Islet precursor cell (in vitro differentiated cells): ENCODE results near the gene APBB2.
"Not testable (repeated sequence)": the region's sequence is repeated elsewhere in the genome, so short reads cannot be mapped to it uniquely, and the experiment has no call there.

Experiments used
- DNase-seq: peaks from one replicate; pipeline ENCODE4 v3.0.0-alpha.2; 2018

APBB2 gene

DNA sequence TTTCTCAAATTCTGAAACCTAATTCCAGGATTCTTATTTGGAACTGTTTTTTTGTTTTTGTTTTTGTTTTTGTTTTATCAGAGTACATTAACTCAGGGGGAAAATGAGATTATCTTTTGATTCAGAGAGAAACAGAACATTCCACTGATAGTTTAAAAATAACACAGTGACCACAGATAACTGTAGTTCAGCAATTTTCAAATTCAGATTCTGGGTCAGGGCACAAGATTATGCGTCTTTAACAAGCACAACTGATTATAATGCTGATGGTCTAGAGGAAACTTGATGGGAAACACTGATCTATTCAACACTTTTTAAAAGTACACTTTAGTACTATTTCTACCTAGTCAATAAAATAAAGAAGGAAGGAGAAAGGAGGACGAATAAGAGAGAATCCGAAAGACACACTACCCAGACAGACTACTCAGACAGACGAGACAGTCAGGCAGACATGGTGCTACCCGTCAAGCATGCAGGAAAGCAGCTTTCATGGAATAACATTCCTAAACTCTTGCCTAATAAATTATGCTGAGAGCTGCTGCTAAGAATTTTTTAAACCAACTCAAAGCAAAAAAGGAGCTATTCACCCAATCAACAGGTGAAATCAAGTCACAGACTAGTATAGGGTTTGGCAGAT, 59.0 kb downstream of the APBB2 start:
- DNase-seq, result peak; percentile 75

DNA sequence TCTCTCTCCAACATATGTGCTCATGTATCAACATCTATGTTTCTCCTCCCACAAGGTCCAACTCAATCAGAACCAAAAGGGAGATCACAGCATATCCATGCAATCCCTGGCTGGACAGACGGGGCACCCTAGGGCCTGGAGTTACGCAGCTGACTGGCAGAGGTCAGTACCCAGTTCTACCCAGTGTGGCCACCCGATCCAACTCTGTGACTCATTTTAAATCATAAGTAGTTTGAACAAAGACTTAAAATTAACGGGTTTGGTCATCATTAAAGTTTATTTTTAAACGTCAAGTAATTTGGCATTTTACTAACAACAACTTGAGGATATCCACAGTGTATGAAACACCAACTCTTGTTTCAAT, 59.5 kb downstream of the APBB2 start:
- no peak for DNase-seq

DNA sequence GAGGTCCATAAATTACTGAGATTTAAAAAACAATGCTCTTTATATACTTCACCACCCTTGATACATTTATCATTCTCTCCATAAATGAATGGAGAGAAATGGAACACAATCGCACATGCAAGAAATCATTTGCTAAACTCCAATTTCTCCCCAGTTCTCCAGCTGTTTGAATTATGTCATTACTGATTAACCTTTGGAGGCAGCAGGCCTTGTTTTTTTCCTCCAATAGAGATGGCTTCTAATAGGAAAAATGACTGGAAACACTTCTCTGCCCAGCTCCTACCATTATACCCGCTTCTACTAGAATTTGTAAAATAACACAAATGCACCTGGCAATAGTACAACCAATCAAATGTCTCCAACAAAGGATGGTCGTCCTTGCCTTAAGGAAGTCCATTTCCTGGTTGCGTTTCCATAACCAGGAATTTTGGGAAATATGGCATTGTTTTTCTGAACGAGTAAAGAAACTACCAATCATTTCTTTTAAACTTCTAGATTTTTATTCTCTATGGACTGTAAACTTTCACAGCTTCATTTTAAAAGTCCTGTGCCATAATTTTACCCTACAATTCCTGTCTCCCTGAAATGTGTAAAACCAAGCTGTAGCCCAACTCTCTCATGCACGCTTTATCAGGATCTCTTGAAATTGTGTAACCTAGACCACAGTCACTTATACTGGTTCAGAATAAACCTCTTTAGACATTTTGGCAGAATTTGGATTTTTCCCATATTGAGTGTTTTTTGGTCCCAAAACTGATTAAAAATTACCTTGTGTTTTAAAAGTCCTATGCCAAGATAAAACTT, 60.1 kb downstream of the APBB2 start:
- DNase-seq, result no peak

DNA sequence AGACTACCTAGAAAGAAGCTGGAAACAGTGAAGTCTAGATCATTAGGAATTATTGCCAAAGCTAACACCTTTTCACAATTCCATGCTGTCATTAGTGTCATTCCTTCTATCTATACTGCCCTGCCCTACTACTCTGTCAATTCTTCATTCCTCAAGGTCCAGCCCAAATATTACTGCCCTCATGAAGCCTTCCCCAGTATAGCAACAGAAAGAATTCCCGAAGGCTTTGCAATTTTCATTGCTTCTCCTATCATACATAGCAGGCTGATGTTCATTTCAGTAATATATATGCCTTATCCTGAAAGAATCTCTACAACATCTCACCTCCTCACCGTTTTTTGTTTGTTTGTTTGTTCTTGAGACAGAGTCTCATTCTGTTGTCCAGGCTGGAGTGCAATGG, 63.9 kb downstream of the APBB2 start:
- no peak for DNase-seq

DNA sequence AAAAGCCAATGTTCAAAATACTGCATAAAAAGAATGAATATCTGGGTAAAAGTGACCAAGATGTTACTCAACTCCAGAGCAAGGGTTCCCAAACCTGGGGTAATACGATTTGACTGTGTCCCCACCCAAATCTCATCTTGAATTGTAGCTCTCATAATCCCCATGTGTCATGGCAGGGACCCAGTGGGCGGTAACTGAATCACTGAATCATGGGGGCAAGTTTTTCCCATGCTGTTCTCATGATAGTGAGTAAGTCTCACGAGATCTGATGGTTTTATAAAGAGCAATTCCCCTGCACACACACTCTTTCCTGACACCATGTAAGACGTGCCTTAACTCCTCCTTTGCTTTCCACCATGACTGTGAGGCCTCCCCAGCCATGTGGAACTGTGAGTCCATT, 64.8 kb downstream of the APBB2 start:
- not testable (repeated sequence) for DNase-seq

DNA sequence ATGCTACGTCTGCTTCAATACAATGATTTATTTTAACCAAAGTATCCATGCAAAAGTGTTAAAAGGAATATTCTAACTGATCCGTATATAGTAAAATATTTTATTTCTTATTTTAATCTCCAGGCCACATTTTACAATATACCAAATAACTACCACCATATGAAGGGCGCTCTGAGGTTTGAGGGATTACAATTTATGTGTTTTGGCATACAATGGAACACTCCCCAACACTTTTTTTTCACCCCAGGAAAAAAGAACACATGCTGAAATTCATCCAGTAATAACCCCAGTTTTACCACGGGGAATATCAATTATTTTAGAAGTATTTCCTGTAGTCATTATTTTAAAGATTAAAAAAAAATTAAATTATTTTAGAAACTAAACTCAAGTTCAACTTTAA, 65.4 kb downstream of the APBB2 start:
- no peak for DNase-seq

DNA sequence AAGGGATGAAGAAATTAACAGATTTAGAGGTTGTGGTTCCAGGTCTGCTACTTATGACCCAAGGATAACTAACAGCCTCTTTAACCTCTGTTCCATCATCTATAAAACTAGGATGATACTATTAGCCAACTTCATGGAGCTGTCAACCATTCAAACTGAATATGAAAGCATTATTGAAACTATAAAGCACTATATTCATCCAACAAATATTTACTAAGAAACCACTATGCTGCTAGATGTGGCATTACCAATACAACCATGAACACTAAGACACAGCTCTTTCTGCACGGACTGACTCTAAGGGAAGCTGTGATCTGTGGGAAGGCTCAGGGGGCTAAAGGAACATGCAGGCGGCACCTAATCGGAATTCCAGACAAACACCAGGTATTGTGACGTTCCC, 66.0 kb downstream of the APBB2 start:
- DNase-seq, result no peak

DNA sequence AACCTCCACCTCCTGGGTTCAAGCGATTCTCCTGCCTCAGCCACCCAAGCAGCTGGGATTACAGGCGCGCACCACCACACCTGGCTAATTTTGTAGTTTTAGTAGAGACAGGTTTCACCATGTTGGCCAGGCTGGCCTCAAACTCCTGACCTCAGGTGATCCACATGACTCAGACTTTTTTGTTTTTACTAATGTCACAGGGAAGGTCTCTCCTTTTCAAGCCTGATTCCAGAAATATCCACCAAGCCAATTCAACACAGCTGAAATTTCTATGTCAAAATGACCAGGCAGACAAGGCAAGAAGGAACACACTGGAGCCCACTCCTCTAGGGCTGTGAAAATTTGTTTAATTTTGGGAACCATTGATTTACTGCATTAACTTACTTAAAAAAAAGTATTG, 66.8 kb downstream of the APBB2 start:
- not testable (repeated sequence) for DNase-seq

DNA sequence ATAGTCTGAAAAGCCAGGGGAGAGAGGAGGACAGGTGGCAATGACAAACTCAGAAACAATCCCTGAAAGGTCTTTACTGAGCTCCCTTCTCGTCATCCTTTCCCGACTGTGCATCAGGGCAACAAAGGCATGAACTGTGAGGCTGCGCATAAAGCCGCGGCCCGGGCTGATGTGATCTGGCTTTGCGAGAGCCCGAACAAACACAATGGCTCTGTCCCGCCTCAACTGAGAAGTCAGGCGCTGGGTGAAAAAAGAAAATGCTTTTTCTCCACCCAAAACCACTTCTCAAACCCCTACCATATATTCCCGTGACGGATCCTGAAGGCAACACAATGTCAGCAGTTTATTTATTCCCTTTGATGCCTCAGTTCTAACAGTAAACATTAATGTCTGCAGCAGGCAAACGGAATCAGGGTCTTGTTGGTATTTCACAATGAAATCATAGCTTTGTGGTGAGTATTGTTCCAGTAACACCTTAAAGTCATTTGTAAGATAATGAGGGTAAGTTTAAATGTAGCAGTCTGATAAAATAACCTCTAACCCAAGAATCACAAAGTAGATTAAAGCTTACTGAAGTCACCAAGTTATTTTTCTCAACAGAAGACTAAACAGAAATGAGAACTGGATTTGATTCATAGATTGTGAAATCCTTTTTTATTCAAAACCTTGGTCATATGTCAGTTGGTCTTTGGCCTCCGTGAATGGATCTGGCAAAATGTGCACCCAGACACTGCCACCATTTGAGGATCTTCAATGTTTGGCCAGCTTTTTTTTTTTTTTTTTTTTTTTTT, 67.4 kb downstream of the APBB2 start:
- DNase-seq, result peak; percentile 86

DNA sequence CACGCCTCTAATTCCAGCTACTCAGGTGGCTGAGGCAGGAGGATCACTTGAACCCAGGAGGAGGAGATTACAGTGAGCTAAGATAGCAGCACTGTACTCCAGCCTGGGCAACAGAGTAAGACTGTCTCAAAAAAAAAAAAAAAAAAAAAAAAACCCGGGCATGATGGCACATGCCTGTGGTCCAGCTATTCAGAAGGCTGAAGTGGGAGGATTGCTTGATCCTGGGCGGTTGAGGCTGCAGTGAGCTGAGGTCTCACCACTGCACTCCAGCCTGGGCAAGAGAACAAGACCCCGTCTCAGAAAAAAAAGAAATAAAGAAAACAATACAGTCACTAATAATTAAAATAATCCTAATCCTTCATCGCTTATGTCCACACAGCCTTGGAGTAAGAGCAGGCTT, 68.1 kb downstream of the APBB2 start:
- peak; percentile 47 for DNase-seq

DNA sequence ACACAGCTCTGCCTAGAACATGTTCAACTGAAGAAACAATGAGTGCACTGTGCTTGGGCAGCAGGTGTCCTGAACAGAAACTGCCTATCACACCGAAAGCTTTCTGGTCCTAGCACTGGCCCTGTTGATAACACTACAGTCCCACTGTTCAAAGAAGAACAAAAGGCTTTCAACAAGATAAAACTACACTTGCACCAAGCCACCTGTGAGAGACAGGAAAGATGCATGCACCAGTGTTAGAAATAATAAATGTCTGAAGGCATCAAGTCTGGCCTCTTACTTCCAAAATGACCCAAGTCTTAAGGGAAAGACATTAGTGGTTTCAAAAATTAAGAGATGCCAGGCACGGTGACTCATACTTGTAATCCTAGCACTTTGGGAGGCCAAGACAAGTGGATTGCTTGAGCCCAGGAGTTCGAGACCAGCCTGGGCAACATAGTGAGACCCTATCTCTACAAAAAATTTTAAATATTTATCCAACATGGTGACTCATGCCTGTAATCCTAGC, 68.7 kb downstream of the APBB2 start:
- peak; percentile 78 for DNase-seq

DNA sequence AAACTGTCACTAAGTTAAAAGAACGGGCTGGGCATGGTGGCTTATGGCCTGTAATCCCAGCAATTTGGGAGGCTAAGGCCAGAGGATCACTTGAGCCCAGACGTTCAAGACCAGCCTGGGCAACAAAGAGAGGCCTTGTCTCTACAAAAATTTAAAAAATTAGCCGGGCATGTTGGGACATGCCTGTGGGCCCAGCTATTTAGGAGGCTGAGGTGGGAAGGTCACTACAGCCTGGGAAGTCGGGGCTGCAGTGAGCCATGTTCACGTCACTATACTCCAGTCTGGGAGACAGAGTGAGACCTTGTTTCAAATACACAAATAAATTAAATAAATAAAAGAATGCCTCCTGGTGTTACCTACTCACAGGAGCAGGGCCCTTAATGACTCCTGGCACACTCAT, 69.5 kb downstream of the APBB2 start:
- DNase-seq, result peak; percentile 96

DNA sequence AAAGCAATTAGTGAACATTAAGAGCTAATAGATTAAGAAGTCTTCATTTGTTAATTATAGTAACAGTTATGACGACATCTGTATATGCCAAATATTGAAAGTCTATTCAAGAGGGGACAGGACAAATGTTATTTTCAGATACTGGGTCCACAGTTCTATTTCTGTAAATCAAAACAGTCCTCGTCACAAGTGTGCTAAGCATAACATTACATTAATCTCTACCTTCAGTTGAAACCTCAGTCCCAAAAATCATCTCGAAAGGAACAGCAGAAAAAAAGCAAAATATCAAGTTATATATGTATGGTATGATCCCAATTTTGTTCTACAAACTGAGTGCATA, 70.3 kb downstream of the APBB2 start:
- no peak for DNase-seq

DNA sequence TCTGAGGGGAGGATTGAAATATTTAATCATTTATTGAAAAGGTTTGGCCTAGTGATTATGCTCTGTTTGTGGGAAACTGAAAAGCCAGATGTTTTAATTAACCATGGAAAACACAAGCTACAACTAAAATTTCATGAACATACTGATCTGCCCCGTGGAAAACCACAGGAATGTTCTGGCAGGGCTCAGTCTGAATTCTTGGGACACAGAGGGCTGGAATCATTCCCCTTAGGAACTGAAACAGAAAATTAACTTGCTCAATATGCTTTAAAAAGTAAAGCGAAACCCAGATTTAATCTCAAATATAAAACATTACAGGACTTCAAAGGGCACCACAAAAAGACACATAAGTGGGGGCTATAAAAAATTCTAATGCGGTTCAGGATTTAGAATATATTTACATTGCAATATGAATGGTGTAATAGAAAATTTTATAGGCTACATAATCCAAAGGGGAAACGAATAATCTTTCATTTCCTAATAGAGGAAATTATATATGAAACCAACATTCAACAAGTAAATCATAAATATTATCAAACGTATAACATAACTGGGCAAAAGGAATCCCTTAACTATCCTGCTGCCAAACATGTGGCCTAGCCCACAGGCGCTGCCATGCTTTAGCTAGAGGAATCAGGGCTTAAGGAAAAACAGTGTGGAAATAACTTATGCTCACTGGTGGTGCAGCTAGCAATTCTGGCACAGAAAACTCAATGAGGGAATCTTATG, 70.9 kb downstream of the APBB2 start:
- DNase-seq, result peak; percentile 79

DNA sequence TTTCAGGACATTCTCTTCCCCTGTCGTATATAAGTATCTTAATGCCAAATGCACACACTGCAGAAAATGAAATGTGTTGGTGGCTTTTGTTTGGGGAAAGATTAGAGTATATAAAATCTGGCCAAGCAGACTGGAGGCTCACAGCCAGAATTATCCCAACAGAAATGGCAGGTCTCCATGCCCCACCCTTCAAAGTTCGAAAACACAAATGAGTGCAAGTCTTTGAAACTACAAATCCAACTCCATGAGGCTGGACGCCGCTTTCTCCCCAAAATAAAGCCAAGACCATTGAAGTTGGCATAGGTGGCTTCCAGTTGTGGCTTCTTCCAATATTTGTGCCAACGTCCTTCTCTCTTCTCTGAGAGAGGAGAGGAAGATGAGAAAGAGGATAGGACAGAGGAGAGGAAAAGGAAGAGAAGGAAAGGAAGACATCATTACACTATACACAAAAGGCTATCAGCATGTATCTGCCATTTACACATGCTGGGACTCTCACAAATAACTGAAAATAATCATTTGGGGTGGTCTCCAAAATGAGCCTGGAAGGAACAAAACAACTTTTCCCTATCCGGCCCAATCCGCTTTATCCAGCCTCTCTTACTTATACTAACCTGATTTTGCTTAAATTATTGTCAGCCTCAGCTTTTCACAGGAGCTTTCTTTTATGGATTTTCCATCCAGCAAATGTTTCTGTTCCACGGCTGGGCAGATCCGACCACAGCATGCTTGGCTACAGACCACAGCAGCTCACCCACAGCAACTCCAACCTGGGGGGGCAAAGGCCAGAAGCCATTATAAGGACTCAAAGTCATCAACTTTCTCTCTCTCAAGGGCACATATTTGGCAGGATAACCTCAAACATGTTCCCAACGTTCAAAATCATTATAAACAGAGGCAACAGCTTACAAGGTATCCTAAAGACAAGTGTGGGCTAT, 71.7 kb downstream of the APBB2 start:
- DNase-seq, result peak; percentile 69

DNA sequence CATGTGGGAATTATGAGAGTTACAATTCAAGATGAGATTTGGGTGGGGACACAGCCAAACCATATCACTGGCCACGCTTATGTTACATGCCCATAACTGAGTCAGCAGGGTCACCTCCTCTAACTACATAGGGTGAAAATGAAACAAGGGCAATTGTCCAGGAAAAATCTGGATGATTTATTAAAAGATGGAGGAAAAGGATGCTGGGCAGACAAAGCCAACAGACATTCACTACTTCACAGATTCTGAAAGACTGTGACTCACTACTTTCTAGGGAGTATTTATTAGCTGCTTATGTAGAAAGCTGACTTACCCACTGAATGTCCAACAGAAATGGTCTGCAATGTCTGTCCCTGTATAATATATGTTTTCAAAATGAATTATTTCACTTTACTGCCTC, 72.4 kb downstream of the APBB2 start:
- DNase-seq, result no peak

DNA sequence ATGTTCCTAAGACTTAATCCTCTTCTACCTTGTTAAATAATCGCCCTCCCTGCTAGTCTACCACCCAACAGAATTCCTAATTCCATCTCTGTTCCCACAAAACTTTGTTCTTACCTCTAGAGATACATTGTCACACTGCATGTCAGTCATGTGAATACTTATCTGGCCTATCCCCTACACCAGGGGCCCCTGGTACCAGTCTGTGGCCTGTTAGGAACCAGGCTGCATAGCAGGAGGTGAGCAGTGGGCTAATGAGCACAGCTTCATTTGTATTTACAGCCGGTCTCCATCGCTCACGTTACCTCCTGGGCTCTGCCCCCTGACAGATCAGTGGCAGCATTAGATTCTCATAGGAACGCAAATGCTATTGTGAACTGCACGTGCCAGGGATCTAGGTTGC, 73.9 kb downstream of the APBB2 start:
- DNase-seq, result peak; percentile 35

DNA sequence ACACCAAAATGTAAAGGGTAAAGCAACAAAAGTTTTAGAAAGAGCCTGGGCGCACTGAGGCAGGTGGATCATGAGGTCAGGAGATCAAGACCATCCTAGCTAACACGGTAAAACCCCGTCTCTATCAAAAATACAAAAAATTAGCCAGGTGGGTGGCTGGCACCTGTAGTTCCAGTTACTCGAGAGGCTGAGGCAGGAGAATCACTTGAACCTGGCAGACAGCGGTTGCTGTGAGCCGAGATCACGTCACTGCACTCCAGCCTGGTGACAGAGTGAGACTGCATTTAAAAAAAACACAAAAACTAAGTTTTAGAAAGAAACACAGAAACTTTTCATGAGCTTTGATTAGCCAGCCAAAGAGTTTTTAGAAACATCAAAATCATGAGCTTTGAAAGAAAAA, 76.5 kb downstream of the APBB2 start:
- DNase-seq, result no peak

DNA sequence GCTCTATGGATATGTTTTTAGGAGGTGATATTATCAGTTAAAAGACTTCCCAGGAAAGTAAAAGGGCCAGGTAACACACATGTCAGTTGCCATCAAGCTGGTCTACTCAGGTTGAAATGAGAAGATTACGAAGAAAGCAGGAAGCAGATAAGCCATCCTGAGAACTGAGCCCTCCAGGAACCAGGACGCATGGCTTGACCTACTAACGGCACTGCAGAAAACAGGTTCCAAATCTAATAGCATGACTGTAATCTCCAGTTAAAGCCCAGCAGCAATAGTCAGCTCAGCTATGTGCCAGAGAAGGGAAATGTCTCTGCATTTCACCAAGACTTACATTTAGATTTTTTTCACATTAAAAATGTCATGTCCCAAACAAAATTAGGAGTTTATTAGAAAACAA, 77.9 kb downstream of the APBB2 start:
- peak; percentile 70 for DNase-seq

DNA sequence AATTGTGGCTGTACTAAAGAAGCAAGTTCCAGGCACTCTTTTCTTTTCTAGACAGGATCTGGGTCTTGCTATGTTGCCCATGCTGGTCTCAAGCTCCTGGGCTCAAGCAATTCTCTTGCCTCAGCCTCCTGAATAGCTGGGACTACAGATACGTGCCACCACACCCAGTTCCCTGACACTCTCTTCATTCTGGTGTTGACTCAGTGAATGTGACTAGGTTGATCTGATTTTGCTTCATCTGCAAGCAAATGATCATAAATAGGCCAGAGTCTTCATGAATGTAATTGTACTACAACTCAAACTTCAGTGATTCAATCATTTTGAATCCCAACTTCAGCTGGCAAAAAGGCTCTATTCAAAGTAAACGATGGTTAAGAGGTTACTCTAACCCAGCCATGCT, 78.5 kb downstream of the APBB2 start:
- peak; percentile 46 for DNase-seq

DNA sequence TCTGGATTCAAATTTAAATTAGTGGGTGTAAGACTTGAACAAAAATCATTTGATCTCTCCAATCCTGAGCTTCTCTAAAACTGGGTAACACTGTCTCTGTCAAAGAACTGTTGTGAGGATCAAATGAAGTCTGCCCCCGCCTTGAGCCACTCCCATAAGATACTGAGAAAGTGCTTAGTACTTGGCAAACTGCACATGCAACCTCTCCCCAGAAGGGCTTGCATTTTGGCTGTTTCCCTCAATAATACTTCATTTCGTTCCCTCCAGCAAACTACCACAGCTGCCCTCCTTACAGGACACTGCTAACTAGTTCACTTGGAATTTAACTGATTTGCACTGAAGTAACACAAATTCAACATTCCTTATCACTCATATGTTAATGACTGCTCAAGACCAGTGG, 79.8 kb downstream of the APBB2 start:
- DNase-seq, result peak; percentile 53

DNA sequence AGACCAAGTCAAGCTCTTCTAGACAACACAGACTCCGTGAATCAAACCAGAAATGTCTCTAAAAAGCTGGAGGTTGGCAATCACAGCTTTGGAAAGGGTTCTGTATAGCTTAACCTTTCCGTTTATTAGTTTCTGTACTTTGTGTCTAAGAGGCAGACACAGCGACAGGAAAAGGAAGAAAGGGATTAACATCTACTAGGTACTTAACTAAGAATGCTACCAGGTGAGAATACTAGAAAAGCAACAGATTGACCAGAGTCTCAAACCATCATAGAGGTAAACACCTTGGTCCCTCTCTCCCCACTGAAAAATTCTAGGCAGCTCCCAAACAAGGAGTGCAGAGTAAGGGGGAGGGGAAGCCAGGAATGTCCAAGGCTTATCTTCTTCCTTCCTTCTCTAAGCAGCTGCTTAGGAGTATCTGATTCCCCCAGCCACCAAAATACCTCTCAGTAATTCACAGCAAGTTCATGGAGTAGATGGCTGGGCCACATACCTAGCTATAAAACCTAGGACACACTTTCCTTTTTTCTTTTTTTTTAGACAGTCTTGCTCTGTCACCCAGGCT, 80.8 kb downstream of the APBB2 start:
- peak; percentile 91 for DNase-seq
